Gastroesophageal sphincter (tissue), 4 donors: ENCODE data around the gene PDZD2. TPM values are rescaled to one million over a fixed set of nuclear protein-coding genes. Genes with fewer than 3 reads are reported as not detected.

Experiments used
- ATAC-seq: fragments of 150-250 bp; one replicate; pipeline ENCODE4 v1.9.1; 2016; ENCODE audit warnings: mild to moderate bottlenecking, moderate library complexity
- H3K27ac ChIP-seq, 4 donors: fragments of 200-600 bp; sonication (generic) in 3 of 4; 1 replicate in 3 of 4; 2 replicates in 1 of 4; pipeline ENCODE4 v1.5.1; 2016 to 2019
- H3K27me3 ChIP-seq: fragments of 200-600 bp; sonication (generic); one replicate; pipeline ENCODE4 v1.5.1; 2019
- H3K36me3 ChIP-seq, 2 donors: fragments of 200-600 bp; sonication (generic); one replicate each; pipeline ENCODE4 v1.5.1; 2019; ENCODE audit warnings: control low read depth in 1 of 2
- H3K4me1 ChIP-seq, 3 donors: fragments of 200-600 bp; sonication (generic); 1 replicate in 2 of 3; 2 replicates in 1 of 3; pipeline ENCODE4 v1.5.1; 2016 to 2019; ENCODE audit warnings: control low read depth in 2 of 3
- H3K4me3 ChIP-seq, 2 donors: fragments of 200-600 bp; sonication (generic); one replicate each; pipeline ENCODE4 v1.5.1; 2019; ENCODE audit warnings: mild to moderate bottlenecking in 1 of 2, moderate library complexity in 1 of 2
- H3K9me3 ChIP-seq, 3 donors: fragments of 200-600 bp; sonication (generic); one replicate each; pipeline ENCODE4 v1.5.1; 2017 to 2019; ENCODE audit warnings: control low read depth in 2 of 3
- CTCF ChIP-seq, 4 experiments: fragments of 200-600 bp in 2 of 4; fragments of 450-650 bp in 2 of 4; sonication (generic) in 1 of 4; IDR thresholded peaks; one replicate each; pipeline ENCODE4 v1.5.1; 2017 to 2019; ENCODE audit warnings: antibody characterized with exemption in 4 of 4, mild to moderate bottlenecking in 2 of 4, moderate library complexity in 2 of 4
- EP300 ChIP-seq: sonication (generic); formaldehyde crosslinking; IDR thresholded peaks from one replicate; pipeline ENCODE4 v1.6.1; 2017; ENCODE audit warnings: antibody characterized with exemption, mild to moderate bottlenecking
- POLR2A ChIP-seq, 2 donors: fragments of 450-650 bp; IDR thresholded peaks; one replicate each; pipeline ENCODE4 v1.6.1; 2017; ENCODE audit warnings: antibody characterized with exemption in 2 of 2, mild to moderate bottlenecking in 2 of 2, moderate library complexity in 1 of 2
- POLR2AphosphoS5 ChIP-seq: sonication (generic); formaldehyde crosslinking; IDR thresholded peaks from one replicate; pipeline ENCODE4 v1.6.1; 2017; ENCODE audit warnings: antibody characterized with exemption
- WGBS, 2 donors: methylation state at CpG; one replicate each; pipeline ENCODE4 v1.1.5; 2018; ENCODE audit warnings: low coverage in 1 of 2; 5-methylcytosine and 5-hydroxymethylcytosine counted together
- total RNA-seq, 4 donors: library from RNA; depleted of rRNA; stranded (reverse); fragments of >200 nt; gene quantifications; one replicate each; pipeline ENCODE4 v1.1.0, GENCODE V29; 2016

PDZD2 gene
- total RNA-seq, 4 donors from 2014 or later = 8.6 to 19.4 (median 14.0) TPM

DNA sequence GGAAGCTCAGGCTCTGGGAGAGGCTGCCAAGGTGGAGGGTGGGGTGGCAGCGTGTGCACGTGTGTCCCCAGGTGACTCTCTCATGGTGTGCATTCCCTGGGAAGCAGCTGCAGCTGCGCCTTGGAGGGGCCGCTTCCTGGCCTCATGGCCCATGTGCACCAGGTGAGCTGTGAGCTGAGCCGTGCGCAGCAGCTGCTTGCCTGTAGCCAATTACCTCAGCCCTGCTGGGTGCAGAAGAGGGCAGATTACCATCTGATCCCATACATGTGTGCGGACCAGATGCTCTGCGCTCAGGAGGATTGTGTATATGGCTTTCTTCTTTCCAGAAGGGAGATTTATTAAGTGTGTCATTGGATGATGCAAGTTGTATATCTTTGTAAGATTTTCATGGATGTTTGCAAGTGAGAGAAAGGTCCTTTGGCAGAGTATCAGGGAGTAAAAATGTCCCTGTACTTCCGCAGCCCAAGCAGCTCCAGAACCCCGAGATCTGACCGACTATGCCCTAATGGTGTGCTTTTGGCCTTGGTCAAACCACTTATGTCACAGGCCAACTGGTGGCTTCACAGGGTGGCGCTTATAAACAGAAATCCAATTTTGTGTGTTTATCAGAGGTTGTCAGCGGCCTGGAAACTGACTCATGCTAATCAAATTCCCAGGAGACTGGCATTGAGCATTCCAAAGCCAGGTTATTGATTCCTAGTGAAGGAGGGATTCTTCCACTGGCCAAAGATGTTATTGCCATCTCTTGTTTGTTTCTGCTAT is 305.9 kb downstream of the PDZD2 start:
- H3K36me3 ChIP-seq = no peaks in the 10 kb centered on the region
- no peaks in the 10 kb centered on the region for H3K9me3 ChIP-seq
- no peaks in the 10 kb centered on the region for H3K4me1 ChIP-seq
- TF ChIP-seq CTCF (IDR thresholded peaks at IDR 0.05) (no peak), EP300 (no peak), POLR2A (IDR thresholded peaks at IDR 0.05) (no peak), POLR2AphosphoS5 (no peak)
- no peak overlapping the region for H3K27ac ChIP-seq
- 83 to 95% methylated on average over 4 to 7 of the region's 13 CpGs for WGBS, 2 donors
- no peak for ATAC-seq
- no peaks in the 10 kb centered on the region for H3K27me3 ChIP-seq
- H3K4me3 ChIP-seq = no peak overlapping the region

GRCh38 chr5:31948006-31948405 is 309.1 kb downstream of the PDZD2 start:
- no peaks in the 10 kb centered on the region for H3K27me3 ChIP-seq
- no peak for ATAC-seq
- no peaks in the 10 kb centered on the region for H3K9me3 ChIP-seq
- TF ChIP-seq EP300 = no peak
- H3K36me3 ChIP-seq = no peaks in the 10 kb centered on the region
- H3K4me3 ChIP-seq = no peak overlapping the region
- 75 to 92% methylated on average over 5 of the region's 5 CpGs for WGBS, 2 donors
- H3K4me1 ChIP-seq = no peaks in the 10 kb centered on the region
- H3K27ac ChIP-seq = no peak overlapping the region

DNA sequence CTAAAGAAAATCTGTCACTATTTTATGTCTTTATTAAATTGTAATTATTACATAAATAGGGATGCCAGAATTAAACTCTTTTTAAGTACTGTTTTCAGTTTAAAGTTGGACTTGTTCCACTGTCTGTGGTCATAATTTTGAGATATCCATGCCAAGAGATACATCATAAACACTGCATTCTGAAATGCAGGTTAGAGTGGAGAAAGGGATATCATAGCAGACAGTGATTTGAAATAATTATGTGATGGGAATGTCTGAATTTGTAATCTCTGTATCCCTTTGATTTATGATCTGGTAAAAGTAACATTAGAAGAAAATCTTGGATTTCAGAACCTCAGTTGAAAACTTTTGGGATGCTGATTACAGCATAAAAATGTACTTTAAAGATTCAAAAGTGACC is 313.1 kb downstream of the PDZD2 start:
- Histone ChIP-seq H3K27me3 (no peaks in the 10 kb centered on the region), H3K27ac (no peak overlapping the region), H3K36me3 (no peaks in the 10 kb centered on the region), H3K4me3 (no peak overlapping the region), H3K9me3 (no peaks in the 10 kb centered on the region), H3K4me1 (no peaks in the 10 kb centered on the region)
- ATAC-seq = no peak
- TF ChIP-seq POLR2A (IDR thresholded peaks at IDR 0.05) = no peak
- TF ChIP-seq EP300 = no peak
- TF ChIP-seq POLR2AphosphoS5 = no peak
- TF ChIP-seq CTCF (IDR thresholded peaks at IDR 0.05) = no peak

DNA sequence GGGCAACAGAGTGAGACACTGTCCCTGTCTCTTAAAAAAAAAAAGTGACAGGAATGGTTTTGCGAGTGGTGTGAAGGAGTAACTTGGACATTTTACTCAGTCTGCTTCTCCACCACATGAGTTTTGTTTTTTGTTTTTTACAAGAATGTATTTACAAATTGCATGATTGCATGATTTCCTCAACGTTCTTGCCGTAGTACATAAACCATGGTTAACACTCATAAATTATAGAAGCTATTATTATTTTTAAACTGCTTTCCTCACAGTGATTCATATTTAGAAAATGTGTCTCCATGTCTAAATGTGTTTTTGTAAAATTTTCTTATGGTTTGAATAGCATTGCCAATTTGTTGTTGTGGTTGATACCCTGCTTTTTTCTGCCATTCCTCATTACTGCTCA is 315.2 kb downstream of the PDZD2 start:
- Histone ChIP-seq H3K4me1 (no peaks in the 10 kb centered on the region), H3K36me3 (no peaks in the 10 kb centered on the region), H3K4me3 (no peak overlapping the region), H3K9me3 (no peaks in the 10 kb centered on the region), H3K27me3 (no peaks in the 10 kb centered on the region), H3K27ac (no peak overlapping the region)
- WGBS, 2 donors = 71 to 96% methylated on average over 3 of the region's 3 CpGs
- TF ChIP-seq POLR2AphosphoS5 (no peak), CTCF (IDR thresholded peaks at IDR 0.05) (no peak), POLR2A (IDR thresholded peaks at IDR 0.05) (no peak), EP300 (no peak)
- ATAC-seq = no peak

DNA sequence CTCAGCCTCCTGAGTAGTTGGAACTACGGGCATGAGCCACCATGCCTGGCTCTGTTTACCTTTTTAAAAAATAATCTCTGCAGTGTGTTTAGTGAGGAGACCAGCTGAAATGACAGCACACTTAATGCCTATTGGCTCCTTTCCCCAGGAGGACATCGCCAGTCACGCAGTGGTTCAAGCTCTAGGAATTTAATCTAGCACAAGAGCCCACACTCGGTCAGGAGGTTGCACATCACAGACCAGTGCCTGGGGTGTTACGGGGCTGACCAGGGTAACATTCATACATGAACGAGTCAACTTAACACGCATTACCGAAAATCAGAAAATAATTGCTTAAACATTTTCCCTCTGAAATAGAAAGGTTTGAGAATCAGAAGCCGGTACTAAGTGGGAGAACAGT is 318.2 kb downstream of the PDZD2 start:
- Histone ChIP-seq H3K4me3 (no peak overlapping the region), H3K27me3 (no peaks in the 10 kb centered on the region), H3K36me3 (no peaks in the 10 kb centered on the region), H3K4me1 (peaks cover 0 to 7% (median 0%) of the 10 kb centered on the region in 3 donors), H3K9me3 (no peaks in the 10 kb centered on the region), H3K27ac (no peak overlapping the region)
- WGBS, 2 donors = 91% methylated on average over 3 to 9 of the region's 9 CpGs
- ATAC-seq = no peak
- TF ChIP-seq POLR2A (IDR thresholded peaks at IDR 0.05) = no peak
- TF ChIP-seq EP300 = no peak
- no peak for TF ChIP-seq POLR2AphosphoS5
- no peak for TF ChIP-seq CTCF (IDR thresholded peaks at IDR 0.05)
